MM.1S (cell line): ENCODE results near the gene ORAI2.
"Not testable (repeated sequence)": the region's sequence is repeated elsewhere in the genome, so short reads cannot be mapped to it uniquely, and the experiment has no call there.

Experiments used
- DNase-seq: peaks from one replicate; pipeline ENCODE4 v3.0.0-alpha.2; 2015
- H2AFZ ChIP-seq: fragments of 300-600 bp; sonication (generic); 2 replicates; pipeline ENCODE4 v1.6.0; 2016; ENCODE audit warnings: antibody characterized with exemption, low read length
- H3F3A ChIP-seq: fragments of 300-600 bp; sonication (generic); 2 replicates; pipeline ENCODE4 v1.6.1; 2016; ENCODE audit warnings: mild to moderate bottlenecking, antibody characterized with exemption, low read length, moderate library complexity, mixed read lengths; ENCODE audit not compliant: insufficient read depth
- H3K27ac ChIP-seq: fragments of 300-600 bp; sonication (generic); 2 replicates; pipeline ENCODE4 v1.5.1; 2016; ENCODE audit warnings: mild to moderate bottlenecking, low read length
- H3K27me3 ChIP-seq: fragments of 300-600 bp; sonication (generic); replicated peaks from 2 replicates; pipeline ENCODE4 v1.6.0; 2016; ENCODE audit warnings: low read length; ENCODE audit not compliant: insufficient read depth
- H3K36me3 ChIP-seq: fragments of 300-600 bp; sonication (generic); replicated peaks from 2 replicates; pipeline ENCODE4 v1.6.1; 2016; ENCODE audit warnings: mild to moderate bottlenecking, low read length, mixed read lengths; ENCODE audit not compliant: insufficient read depth
- H3K4me1 ChIP-seq: fragments of 300-600 bp; sonication (generic); 2 replicates; pipeline ENCODE4 v1.6.1; 2016; ENCODE audit warnings: low read length, mixed read lengths
- H3K4me2 ChIP-seq: fragments of 300-600 bp; sonication (generic); 2 replicates; pipeline ENCODE4 v1.6.0; 2016; ENCODE audit warnings: low read depth, low read length
- H3K4me3 ChIP-seq: fragments of 300-600 bp; sonication (generic); 2 replicates; pipeline ENCODE4 v1.5.1; 2016; ENCODE audit warnings: low read length, mixed read lengths
- H3K79me2 ChIP-seq: fragments of 300-600 bp; sonication (generic); 2 replicates; pipeline ENCODE4 v1.6.1; 2016; ENCODE audit warnings: mixed run types, low read length, mixed read lengths
- H3K9ac ChIP-seq: fragments of 300-600 bp; sonication (generic); 2 replicates; pipeline ENCODE4 v1.6.1; 2016; ENCODE audit warnings: low read length, mixed read lengths
- H3K9me2 ChIP-seq: fragments of 300-600 bp; sonication (generic); replicated peaks from 2 replicates; pipeline ENCODE4 v1.6.1; 2016; ENCODE audit warnings: mild to moderate bottlenecking, low read length, mixed read lengths; ENCODE audit not compliant: insufficient read depth
- H3K9me3 ChIP-seq: fragments of 300-600 bp; sonication (generic); replicated peaks from 2 replicates; pipeline ENCODE4 v1.6.1; 2016; ENCODE audit warnings: mild to moderate bottlenecking, low read length, mixed read lengths; ENCODE audit not compliant: insufficient read depth
- H4K20me1 ChIP-seq: fragments of 300-600 bp; sonication (generic); 2 replicates; pipeline ENCODE4 v1.6.1; 2016; ENCODE audit warnings: mild to moderate bottlenecking, low read length, moderate library complexity, mixed read lengths; ENCODE audit not compliant: insufficient read depth
- EZH2 ChIP-seq: fragments of 300-600 bp; sonication (generic); optimal IDR thresholded peaks from 2 replicates; pipeline ENCODE3; 2017; ENCODE audit warnings: low read depth, mild to moderate bottlenecking, antibody characterized with exemption, low read length, mixed read lengths
- EZH2phosphoT487 ChIP-seq: fragments of 300-600 bp; sonication (generic); IDR thresholded peaks from 2 replicates; pipeline ENCODE4 v1.6.1; 2018; ENCODE audit warnings: antibody characterized with exemption, low read length
- TF ChIP-seq, protein P1 (sequence below): fragments of 300-600 bp; sonication (generic); IDR thresholded peaks from 2 replicates; pipeline ENCODE4 v1.5.1; 2016; ENCODE audit warnings: antibody characterized with exemption, low read length, mixed read lengths

ORAI2 gene

DNA sequence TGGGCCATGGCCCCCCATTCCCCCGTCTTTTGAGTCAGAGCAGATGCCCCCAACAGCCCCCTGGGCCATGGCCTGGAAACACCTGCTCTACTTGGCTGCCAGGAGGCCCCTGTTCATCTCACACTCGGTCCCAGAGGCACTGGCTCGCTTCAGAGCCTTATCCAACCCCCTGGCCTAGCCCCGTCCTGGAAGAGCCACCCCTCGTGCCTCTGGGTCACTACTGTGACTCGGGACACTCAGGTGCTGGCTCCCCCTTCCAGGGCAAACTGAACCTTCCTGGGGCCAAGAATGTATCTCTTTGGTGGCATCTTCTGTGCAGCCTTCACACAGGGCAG is 38.4 kb downstream of the ORAI2 start:
- H2AFZ ChIP-seq: no peak overlapping the region
- H3F3A ChIP-seq: no peaks in the 10 kb centered on the region
- no peaks in the 10 kb centered on the region for H3K27me3 ChIP-seq
- TF ChIP-seq, protein P1, sequence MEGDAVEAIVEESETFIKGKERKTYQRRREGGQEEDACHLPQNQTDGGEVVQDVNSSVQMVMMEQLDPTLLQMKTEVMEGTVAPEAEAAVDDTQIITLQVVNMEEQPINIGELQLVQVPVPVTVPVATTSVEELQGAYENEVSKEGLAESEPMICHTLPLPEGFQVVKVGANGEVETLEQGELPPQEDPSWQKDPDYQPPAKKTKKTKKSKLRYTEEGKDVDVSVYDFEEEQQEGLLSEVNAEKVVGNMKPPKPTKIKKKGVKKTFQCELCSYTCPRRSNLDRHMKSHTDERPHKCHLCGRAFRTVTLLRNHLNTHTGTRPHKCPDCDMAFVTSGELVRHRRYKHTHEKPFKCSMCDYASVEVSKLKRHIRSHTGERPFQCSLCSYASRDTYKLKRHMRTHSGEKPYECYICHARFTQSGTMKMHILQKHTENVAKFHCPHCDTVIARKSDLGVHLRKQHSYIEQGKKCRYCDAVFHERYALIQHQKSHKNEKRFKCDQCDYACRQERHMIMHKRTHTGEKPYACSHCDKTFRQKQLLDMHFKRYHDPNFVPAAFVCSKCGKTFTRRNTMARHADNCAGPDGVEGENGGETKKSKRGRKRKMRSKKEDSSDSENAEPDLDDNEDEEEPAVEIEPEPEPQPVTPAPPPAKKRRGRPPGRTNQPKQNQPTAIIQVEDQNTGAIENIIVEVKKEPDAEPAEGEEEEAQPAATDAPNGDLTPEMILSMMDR: no peak
- TF ChIP-seq EZH2phosphoT487: no peak
- TF ChIP-seq EZH2: no peak
- H3K79me2 ChIP-seq: peaks cover 49% of the 10 kb centered on the region
- H3K9me2 ChIP-seq: no peaks in the 10 kb centered on the region
- no peak overlapping the region for H3K4me3 ChIP-seq
- no peak overlapping the region for H3K27ac ChIP-seq
- H3K4me2 ChIP-seq: no peak overlapping the region
- H3K36me3 ChIP-seq: no peaks in the 10 kb centered on the region; the same call in 1 of the 2 replicates
- H4K20me1 ChIP-seq: no peaks in the 10 kb centered on the region
- H3K9me3 ChIP-seq: no peaks in the 10 kb centered on the region
- DNase-seq: peak; percentile 2
- no peak overlapping the region for H3K9ac ChIP-seq
- H3K4me1 ChIP-seq: no peaks in the 10 kb centered on the region

DNA sequence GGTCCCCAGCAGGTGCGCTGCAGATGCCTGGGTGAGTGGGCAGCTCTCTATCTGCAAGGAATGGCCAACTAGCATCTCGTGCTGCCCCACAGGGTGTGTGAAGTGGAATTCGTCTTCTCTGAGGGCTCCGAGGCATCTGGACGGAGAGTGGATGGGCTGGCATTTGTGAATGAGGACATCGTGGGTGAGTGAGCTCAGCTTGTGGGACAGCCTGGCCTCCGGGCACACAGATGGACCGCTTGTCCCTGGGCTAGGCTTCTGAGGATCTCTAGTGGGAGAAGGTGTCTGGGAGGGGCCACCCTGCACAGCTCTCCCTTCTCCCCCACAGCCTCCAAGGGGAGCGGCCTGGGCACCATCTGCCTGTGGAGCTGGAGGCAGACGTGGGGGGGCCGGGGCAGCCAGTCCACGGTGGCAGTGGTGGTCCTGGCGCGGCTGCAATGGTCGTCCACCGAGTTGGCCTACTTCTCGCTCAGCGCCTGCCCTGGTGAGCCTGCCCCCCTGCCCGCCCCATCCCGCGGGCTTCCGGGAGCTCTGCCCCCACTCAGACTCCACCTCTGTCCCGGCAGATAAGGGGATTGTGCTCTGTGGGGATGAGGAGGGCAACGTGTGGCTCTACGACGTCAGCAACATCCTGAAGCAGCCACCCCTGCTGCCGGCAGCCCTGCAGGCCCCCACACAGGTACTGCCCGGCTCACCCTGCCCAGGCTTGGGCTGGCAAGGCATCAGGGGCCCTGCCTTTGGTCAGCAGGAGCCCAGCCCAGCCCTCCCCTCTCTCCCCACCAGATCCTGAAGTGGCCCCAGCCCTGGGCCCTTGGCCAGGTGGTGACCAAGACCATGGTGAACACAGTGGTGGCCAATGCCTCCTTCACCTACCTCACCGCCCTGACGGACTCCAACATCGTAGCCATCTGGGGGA is 39.0 kb downstream of the ORAI2 start:
- H2AFZ ChIP-seq: no peak overlapping the region
- TF ChIP-seq EZH2: no peak
- TF ChIP-seq, protein P1: no peak
- TF ChIP-seq EZH2phosphoT487: no peak
- no peaks in the 10 kb centered on the region for H3K27me3 ChIP-seq
- H3K4me1 ChIP-seq: no peaks in the 10 kb centered on the region
- DNase-seq: peak; percentile 3
- no peaks in the 10 kb centered on the region for H4K20me1 ChIP-seq
- no peaks in the 10 kb centered on the region for H3K9me2 ChIP-seq
- no peak overlapping the region for H3K4me2 ChIP-seq
- no peaks in the 10 kb centered on the region for H3K9me3 ChIP-seq
- no peaks in the 10 kb centered on the region for H3F3A ChIP-seq
- no peak overlapping the region for H3K9ac ChIP-seq
- peaks cover 42% of the 10 kb centered on the region for H3K79me2 ChIP-seq
- H3K4me3 ChIP-seq: no peak overlapping the region
- H3K36me3 ChIP-seq: no peaks in the 10 kb centered on the region; the same call in 1 of the 2 replicates
- no peak overlapping the region for H3K27ac ChIP-seq

DNA sequence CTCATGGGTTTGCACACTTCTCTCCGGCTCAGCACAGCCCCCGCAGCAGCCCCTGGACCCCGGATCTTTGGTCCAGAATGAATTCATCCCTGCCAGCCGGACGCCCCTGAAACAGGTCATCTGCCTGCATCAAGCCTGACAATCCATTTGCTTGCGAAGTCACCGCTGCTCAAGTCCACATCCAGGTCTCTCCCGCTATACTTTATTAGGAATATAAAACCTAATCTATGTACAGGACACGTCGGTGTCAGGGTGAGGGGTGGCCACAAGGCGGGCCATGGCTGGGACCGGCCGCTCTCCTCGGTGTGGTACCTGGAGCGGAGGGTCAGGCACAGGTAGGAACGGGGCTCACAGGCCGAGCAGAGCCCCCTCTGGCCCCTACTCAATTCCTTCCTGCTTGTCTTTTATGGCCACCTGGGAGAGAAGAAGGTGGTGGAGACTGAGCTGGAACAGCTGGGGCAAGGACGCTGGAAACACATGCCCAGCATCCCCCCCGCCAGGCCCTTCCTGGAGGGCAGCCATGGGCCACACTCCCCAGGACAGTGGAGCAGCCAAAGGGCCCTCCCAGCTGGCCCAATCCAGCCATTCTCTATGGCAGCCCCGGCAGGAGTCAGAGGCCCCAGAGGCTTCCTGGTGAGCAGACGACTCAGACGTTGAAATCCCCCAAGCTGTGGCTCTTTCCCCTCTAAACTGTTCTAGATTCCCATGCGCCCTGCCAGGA is 40.1 kb downstream of the ORAI2 start:
- Histone ChIP-seq H2AFZ (no peak overlapping the region), H3K27ac (no peak overlapping the region), H3K9me2 (no peaks in the 10 kb centered on the region), H3F3A (no peaks in the 10 kb centered on the region), H3K4me2 (no peak overlapping the region), H3K27me3 (no peaks in the 10 kb centered on the region), H3K4me3 (no peak overlapping the region), H3K4me1 (no peaks in the 10 kb centered on the region), H4K20me1 (no peaks in the 10 kb centered on the region), H3K9ac (no peak overlapping the region), H3K9me3 (no peaks in the 10 kb centered on the region), H3K79me2 (peaks cover 32% of the 10 kb centered on the region), H3K36me3 (no peaks in the 10 kb centered on the region; the same call in 1 of the 2 replicates)
- TF ChIP-seq EZH2 (no peak), EZH2phosphoT487 (no peak)
- TF ChIP-seq, protein P1: no peak
- peak; percentile 4 for DNase-seq

DNA sequence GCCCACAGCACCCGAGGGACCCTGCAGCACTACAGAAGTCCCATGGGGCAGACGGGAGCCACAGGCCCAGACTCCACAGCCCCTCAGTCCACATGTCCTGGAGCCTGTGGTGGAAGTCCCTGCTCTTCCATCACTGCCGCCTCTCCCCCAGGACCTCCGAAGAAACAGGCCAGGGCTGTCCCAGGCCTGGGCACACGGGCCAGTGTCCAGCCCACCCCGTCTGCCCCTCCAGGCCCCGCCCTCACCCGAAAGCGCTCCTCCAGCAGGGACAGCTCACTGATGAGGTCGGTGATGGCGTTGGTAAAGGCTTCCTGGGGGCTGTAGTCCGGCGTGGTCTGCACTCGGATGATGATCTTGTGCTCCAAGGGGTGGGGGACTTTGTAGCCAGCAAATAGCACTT is 40.7 kb downstream of the ORAI2 start:
- not testable (repeated sequence) for DNase-seq, H3K9me2 ChIP-seq, H3K4me3 ChIP-seq

DNA sequence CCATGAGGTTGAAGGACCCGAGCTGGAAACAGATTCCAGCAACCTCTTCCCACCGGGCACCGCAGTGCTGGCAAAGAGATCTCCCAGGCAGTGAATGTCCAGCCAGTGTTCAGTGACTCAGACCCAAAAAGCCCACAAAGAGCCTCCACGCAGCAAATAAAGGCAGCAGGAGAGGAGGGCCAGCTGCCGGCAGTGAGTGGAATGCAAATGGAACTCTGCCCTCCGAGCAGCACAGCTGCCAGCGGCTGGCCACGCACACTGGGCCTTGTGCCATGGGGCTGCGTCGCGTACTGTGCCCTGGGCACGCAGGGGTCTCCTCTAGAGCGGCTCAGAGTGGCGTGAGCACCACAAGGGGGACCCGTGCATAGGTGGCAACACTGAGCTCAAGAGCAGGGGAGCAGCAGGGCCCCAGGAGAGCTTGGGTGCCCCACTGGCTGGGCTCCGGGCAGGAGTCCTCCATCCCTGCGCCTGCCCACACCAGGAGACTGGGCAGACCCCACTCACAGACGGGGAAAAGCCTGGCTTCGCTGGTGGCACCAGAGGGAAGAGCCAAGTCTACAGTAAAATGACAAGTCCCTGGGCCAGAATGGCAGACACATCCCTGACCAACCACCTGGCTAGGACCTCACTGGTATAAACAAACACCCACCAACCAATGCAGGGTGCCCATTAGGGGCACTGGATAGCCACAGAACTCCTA is 41.5 kb downstream of the ORAI2 start:
- not testable (repeated sequence) for H3F3A ChIP-seq, H3K4me1 ChIP-seq, DNase-seq, H3K4me3 ChIP-seq, H3K4me2 ChIP-seq, H3K9me2 ChIP-seq, H3K36me3 ChIP-seq, H2AFZ ChIP-seq, H3K27ac ChIP-seq, H3K9ac ChIP-seq, H3K9me3 ChIP-seq, H3K27me3 ChIP-seq, H4K20me1 ChIP-seq
- H3K79me2 ChIP-seq: peaks cover 21% of the 10 kb centered on the region

More for the DNA sequence above, 40.7 kb downstream of the ORAI2 start:
- not testable (repeated sequence) for H3K27me3 ChIP-seq, H4K20me1 ChIP-seq, H3F3A ChIP-seq, H3K4me2 ChIP-seq, H3K36me3 ChIP-seq, H3K4me1 ChIP-seq, H3K9me3 ChIP-seq, H3K9ac ChIP-seq, H3K27ac ChIP-seq, H2AFZ ChIP-seq
- H3K79me2 ChIP-seq: peaks cover 25% of the 10 kb centered on the region
